Measurements from ENCODE around the gene KIAA1671.

GRCh38 chr22:24930678-24931077 is 21.8 kb upstream of the KIAA1671 start:
- TF ChIP-seq POLR2AphosphoS5 (IDR thresholded peaks at IDR 0.05; ENCODE audit: low read depth, low read length) (no peak), POLR2A (IDR thresholded peaks at IDR 0.05; ENCODE audit: low read depth, low read length) (no peak)

Measured in GM12891 (cell line).